Liver (tissue), 9 donors: ENCODE results near the gene REC114. TPM values are rescaled to one million over a fixed set of nuclear protein-coding genes. Genes with fewer than 3 reads are reported as not detected.

Source experiments
- DNase-seq: peaks from one replicate; pipeline ENCODE4 v3.0.0-alpha.2; 2017; ENCODE audit warnings: low spot score
- H3K27ac ChIP-seq, 2 donors: one replicate each; pipeline ENCODE4 v1.7.0; 2013; ENCODE audit warnings: inconsistent platforms in 2 of 2, low read length in 2 of 2, control low read depth in 1 of 2, low read depth in 1 of 2, mild to moderate bottlenecking in 1 of 2
- H3K27me3 ChIP-seq, 4 donors: one replicate each; pipeline versions ENCODE4 v1.6.1 to v1.7.0; 2013; ENCODE audit warnings: low read length in 3 of 4, inconsistent platforms in 1 of 4, mild to moderate bottlenecking in 1 of 4, moderate library complexity in 1 of 4; ENCODE audit not compliant: control insufficient read depth in 4 of 4, insufficient read depth in 4 of 4
- H3K36me3 ChIP-seq, 4 donors: one replicate each; pipeline versions ENCODE4 v1.6.1 to v1.7.0; 2013; ENCODE audit warnings: low read length in 3 of 4, mild to moderate bottlenecking in 3 of 4, low read depth in 1 of 4, moderate library complexity in 1 of 4; ENCODE audit not compliant: control insufficient read depth in 4 of 4, insufficient read depth in 3 of 4
- H3K4me1 ChIP-seq, 4 donors: one replicate each; pipeline versions ENCODE4 v1.6.1 to v1.7.0; 2013; ENCODE audit warnings: low read length in 3 of 4, mild to moderate bottlenecking in 3 of 4, moderate library complexity in 1 of 4; ENCODE audit not compliant: control insufficient read depth in 4 of 4, insufficient read depth in 4 of 4
- H3K4me3 ChIP-seq, 3 donors: one replicate each; pipeline versions ENCODE4 v1.6.1 to v1.7.0; 2013; ENCODE audit warnings: low read length in 3 of 3, control low read depth in 1 of 3, low read depth in 1 of 3, mild to moderate bottlenecking in 1 of 3
- H3K9ac ChIP-seq, 2 donors: one replicate each; pipeline ENCODE4 v1.7.0; 2013; ENCODE audit warnings: low read length in 2 of 2, mild to moderate bottlenecking in 2 of 2, moderate library complexity in 2 of 2, control low read depth in 1 of 2, low read depth in 1 of 2
- H3K9me3 ChIP-seq, 4 donors: one replicate each; pipeline versions ENCODE4 v1.6.1 to v1.7.0; 2013; ENCODE audit warnings: low read length in 3 of 4; ENCODE audit not compliant: control insufficient read depth in 4 of 4
- ATF3 ChIP-seq: IDR thresholded peaks from 2 replicates; pipeline ENCODE4 v1.6.1; 2016; ENCODE audit warnings: antibody characterized with exemption
- CTCF ChIP-seq: fragments of 150-350 bp; IDR thresholded peaks from 2 replicates; pipeline ENCODE4 v1.5.1; 2017; ENCODE audit warnings: improper control_type of control experiment, low read depth, low read length; ENCODE audit not compliant: missing input control
- GABPA ChIP-seq, 2 donors: IDR thresholded peaks in 1 of 2; conservative IDR thresholded peaks in 1 of 2; 2 replicates each; pipeline ENCODE4 v1.6.1; 2016; ENCODE audit warnings: antibody characterized with exemption in 2 of 2, mild to moderate bottlenecking in 1 of 2, moderate library complexity in 1 of 2
- HNF4A ChIP-seq, 2 donors: conservative IDR thresholded peaks; 2 replicates each; pipeline ENCODE4 v1.6.1; 2016; ENCODE audit warnings: antibody characterized with exemption in 2 of 2, mild to moderate bottlenecking in 2 of 2
- HNF4G ChIP-seq: IDR thresholded peaks from 2 replicates; pipeline ENCODE4 v1.6.1; 2016; ENCODE audit warnings: antibody characterized with exemption
- NR2F2 ChIP-seq: IDR thresholded peaks from 2 replicates; pipeline ENCODE4 v1.6.1; 2016; ENCODE audit warnings: antibody characterized with exemption
- RAD21 ChIP-seq, 2 donors: IDR thresholded peaks; 2 replicates each; pipeline ENCODE4 v1.6.1; 2016; ENCODE audit warnings: antibody characterized with exemption in 2 of 2, mild to moderate bottlenecking in 2 of 2
- REST ChIP-seq: IDR thresholded peaks from 2 replicates; pipeline ENCODE4 v1.6.1; 2016; ENCODE audit warnings: antibody characterized with exemption, mild to moderate bottlenecking
- RXRA ChIP-seq, 2 donors: IDR thresholded peaks; 2 replicates each; pipeline ENCODE4 v1.6.1; 2017 to 2018; ENCODE audit warnings: antibody characterized with exemption in 2 of 2, mild to moderate bottlenecking in 1 of 2
- SP1 ChIP-seq: IDR thresholded peaks from 2 replicates; pipeline ENCODE4 v1.6.1; 2018; ENCODE audit warnings: antibody characterized with exemption, mild to moderate bottlenecking
- TAF1 ChIP-seq: conservative IDR thresholded peaks from 2 replicates; pipeline ENCODE4 v1.6.1; 2016; ENCODE audit warnings: antibody characterized with exemption, mild to moderate bottlenecking
- YY1 ChIP-seq: IDR thresholded peaks from 2 replicates; pipeline ENCODE4 v1.6.1; 2016; ENCODE audit warnings: antibody characterized with exemption, mild to moderate bottlenecking
- ZBTB33 ChIP-seq: IDR thresholded peaks from 2 replicates; pipeline ENCODE4 v1.6.1; 2016; ENCODE audit warnings: antibody characterized with exemption
- WGBS: extraction: QIAGEN DNeasy Blood & Tissue Kit; methylation state at CpG from one replicate; pipeline ENCODE4 v1.1.7; 2013; 5-methylcytosine and 5-hydroxymethylcytosine counted together
- polyA plus RNA-seq, 2 donors: library from polyadenylated mRNA; stranded (reverse) in 1 of 2; unstranded in 1 of 2; fragments of 200-250 nt in 1 of 2; fragments of >200 nt in 1 of 2; fragmentation: Nextera tagmentation in 1 of 2; extraction: Ambion mirVana in 1 of 2; gene quantifications; one replicate each; pipeline versions ENCODE4 v1.2.1 to v1.2.3, GENCODE V29; 2013 to 2015
- total RNA-seq, 2 donors: library from RNA; depleted of rRNA; stranded (reverse); fragments of >200 nt; gene quantifications; one replicate each; pipeline ENCODE4 v1.2.3, GENCODE V29; 2014
- TF ChIP-seq, protein P1 (sequence below): IDR thresholded peaks from 2 replicates; pipeline ENCODE4 v1.6.1; 2016; ENCODE audit warnings: antibody characterized with exemption
- donor health status: healthy.
- donor health status: healthy.
- donor health status: healthy.
- donor health status: healthy.
- donor health status: healthy.

Gene REC114
- total and polyA plus RNA-seq, 4 donors: not detected

DNA sequence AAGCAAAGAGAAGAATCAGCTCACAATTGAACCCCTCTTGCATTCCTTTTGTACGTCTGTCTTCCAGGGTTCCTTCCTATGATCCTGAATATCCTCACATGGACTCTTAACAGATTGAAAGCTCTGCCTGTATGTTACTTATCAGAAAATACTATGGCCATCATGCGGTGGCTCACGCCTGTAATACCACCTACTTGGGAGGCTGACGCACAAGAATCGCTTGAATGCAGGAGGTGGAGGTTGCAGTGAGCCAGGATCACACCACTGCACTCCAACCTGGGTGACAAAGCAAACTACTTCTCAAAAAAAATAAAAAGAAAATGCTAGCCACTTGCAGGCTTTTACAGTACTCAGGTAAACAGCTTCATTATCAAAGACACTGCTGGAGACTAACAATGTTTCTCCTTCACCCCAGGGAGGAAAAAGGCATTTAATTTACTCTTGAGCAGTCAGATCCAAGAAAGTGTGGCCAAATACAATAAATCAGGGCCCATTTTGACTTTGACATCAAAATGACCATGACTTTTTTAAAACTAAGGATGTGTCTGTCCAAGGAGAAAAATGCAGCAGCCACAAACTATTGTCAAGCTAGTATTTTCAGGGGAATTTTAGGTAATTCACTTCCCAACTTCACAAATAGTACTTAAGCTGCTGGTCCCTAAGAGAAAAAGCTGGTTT is 162.9 kb downstream of the REC114 start (continued):
- TF ChIP-seq CTCF (no peak), YY1 (no peak), ZBTB33 (no peak)

- no peak for TF ChIP-seq REST
- no peak for TF ChIP-seq NR2F2
- no peak for TF ChIP-seq GABPA (IDR thresholded peaks at IDR 0.05 in 1 of 2, conservative IDR thresholded peaks at IDR 0.05 in 1 of 2)
- TF ChIP-seq ATF3: no peak
- TF ChIP-seq, protein P1, sequence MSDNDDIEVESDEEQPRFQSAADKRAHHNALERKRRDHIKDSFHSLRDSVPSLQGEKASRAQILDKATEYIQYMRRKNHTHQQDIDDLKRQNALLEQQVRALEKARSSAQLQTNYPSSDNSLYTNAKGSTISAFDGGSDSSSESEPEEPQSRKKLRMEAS: no peak
- no peak for TF ChIP-seq RAD21 (IDR thresholded peaks at IDR 0.05)
- TF ChIP-seq HNF4A (conservative IDR thresholded peaks at IDR 0.05): no peak
- TF ChIP-seq HNF4G: no peak
- no peak overlapping the region for H3K4me3 ChIP-seq
- no peaks in the 10 kb centered on the region for H3K27me3 ChIP-seq
- DNase-seq: no peak
- peaks cover 0 to 3% (median 1%) of the 10 kb centered on the region in 4 donors for H3K4me1 ChIP-seq
- H3K9ac ChIP-seq: no peak overlapping the region
- H3K27ac ChIP-seq: no peak overlapping the region
- no peaks in the 10 kb centered on the region for H3K9me3 ChIP-seq
- H3K36me3 ChIP-seq: no peaks in the 10 kb centered on the region
- WGBS: 86% methylated on average over 2 of the region's 2 CpGs
Observed at GRCh38 chr15:73607405-73607804, 164.4 kb downstream of the REC114 start.

- DNase-seq: no peak
- TF ChIP-seq ZBTB33: no peak
- no peak for TF ChIP-seq GABPA (IDR thresholded peaks at IDR 0.05 in 1 of 2, conservative IDR thresholded peaks at IDR 0.05 in 1 of 2)
- no peak for TF ChIP-seq SP1
- no peak for TF ChIP-seq TAF1
- TF ChIP-seq RAD21 (IDR thresholded peaks at IDR 0.05): no peak
- no peak for TF ChIP-seq RXRA (IDR thresholded peaks at IDR 0.05)
- TF ChIP-seq, protein P1: no peak
- WGBS: 89% methylated on average over 1 of the region's 1 CpG
- Histone ChIP-seq H3K4me1 (no peaks in the 10 kb centered on the region), H3K36me3 (no peaks in the 10 kb centered on the region), H3K9me3 (no peaks in the 10 kb centered on the region), H3K27me3 (no peaks in the 10 kb centered on the region), H3K27ac (no peak overlapping the region), H3K4me3 (no peak overlapping the region), H3K9ac (no peak overlapping the region)
Observed at GRCh38 chr15:73607843-73608242, 164.9 kb downstream of the REC114 start.
